ENCODE measurements around the gene PRSS23. TPM values are rescaled to one million over a fixed set of nuclear protein-coding genes. Genes with fewer than 3 reads are reported as not detected.

The PRSS23 gene
- total RNA-seq, 2 experiments from 2014 or later: not detected

DNA sequence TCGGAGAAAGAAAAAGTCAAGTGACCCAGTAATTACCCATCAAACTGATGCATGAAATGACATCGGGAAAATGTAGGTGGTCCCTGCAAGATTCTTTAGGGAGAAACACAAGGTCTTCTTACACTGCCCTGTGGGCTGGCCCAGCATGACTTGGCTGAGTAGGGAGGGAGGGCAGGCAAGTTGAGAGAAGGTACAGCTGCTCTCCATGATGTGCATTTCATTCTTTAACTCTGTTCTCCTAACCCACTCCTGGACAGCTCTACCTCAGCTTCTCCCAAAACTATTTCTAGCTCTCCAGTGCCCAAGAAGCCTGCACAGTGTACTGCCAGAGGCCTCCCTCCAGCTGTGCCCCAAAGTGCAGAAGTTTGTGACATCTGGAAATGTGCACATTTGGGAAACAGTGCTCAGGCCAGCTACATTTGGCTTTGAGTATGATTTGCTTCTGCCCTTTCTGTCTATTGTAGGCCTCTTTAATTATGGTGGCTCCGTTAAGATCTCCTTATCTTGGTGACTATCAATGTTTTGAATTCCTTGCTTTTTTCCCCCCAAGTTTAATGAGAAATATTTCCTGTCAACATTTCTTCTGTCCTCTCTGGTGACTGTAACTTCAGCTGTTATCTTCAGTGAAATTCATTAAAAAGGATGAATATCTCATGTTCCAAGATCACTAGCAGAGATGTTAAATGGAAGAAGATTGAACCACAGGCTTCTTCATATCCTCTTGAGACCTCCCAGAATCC lies 26.7 kb upstream of the PRSS23 start:
- intact Hi-C loops (cut with micrococcal nuclease; ENCODE audit: unreplicated experiment): no loop called here
- Histone ChIP-seq H3K4me2 (ENCODE audit: low read length) (no peak overlapping the region), H3K79me2 (ENCODE audit: insufficient read depth, low read depth, low read length) (no peaks in the 10 kb centered on the region), H4K20me1 (ENCODE audit: insufficient read depth, low read length) (no peaks in the 10 kb centered on the region), H3K4me1 (ENCODE audit: insufficient read depth, low read length, poor library complexity, severe bottlenecking) (no peaks in the 10 kb centered on the region), H3K9me2 (ENCODE audit: insufficient read depth, low read length) (no peaks in the 10 kb centered on the region), H3K4me3 (ENCODE audit: low read depth, low read length, poor library complexity, severe bottlenecking) (no peak overlapping the region), H3K27ac (ENCODE audit: low read depth, low read length, poor library complexity, severe bottlenecking) (no peak overlapping the region), H3K9me3 (ENCODE audit: low read length) (no peaks in the 10 kb centered on the region), H2AFZ (ENCODE audit: low read length) (no peak overlapping the region), H3K36me3 (ENCODE audit: insufficient read depth, low read length) (no peaks in the 10 kb centered on the region)
- ChIA-PET CTCF (ENCODE audit: unreplicated experiment) (no interaction called here), POLR2A (no interaction called here)
- DNase-seq (ENCODE audit: low spot score): no peak
- no TSS peak for BruUV-seq (replicated peaks)
- TF ChIP-seq, protein P1, sequence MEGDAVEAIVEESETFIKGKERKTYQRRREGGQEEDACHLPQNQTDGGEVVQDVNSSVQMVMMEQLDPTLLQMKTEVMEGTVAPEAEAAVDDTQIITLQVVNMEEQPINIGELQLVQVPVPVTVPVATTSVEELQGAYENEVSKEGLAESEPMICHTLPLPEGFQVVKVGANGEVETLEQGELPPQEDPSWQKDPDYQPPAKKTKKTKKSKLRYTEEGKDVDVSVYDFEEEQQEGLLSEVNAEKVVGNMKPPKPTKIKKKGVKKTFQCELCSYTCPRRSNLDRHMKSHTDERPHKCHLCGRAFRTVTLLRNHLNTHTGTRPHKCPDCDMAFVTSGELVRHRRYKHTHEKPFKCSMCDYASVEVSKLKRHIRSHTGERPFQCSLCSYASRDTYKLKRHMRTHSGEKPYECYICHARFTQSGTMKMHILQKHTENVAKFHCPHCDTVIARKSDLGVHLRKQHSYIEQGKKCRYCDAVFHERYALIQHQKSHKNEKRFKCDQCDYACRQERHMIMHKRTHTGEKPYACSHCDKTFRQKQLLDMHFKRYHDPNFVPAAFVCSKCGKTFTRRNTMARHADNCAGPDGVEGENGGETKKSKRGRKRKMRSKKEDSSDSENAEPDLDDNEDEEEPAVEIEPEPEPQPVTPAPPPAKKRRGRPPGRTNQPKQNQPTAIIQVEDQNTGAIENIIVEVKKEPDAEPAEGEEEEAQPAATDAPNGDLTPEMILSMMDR (conservative IDR thresholded peaks at IDR 0.05; ENCODE audit: low read length): no peak
- TF ChIP-seq EZH2phosphoT487 (IDR thresholded peaks at IDR 0.05; ENCODE audit: borderline replicate concordance, low read depth, low read length): no peak

DNA sequence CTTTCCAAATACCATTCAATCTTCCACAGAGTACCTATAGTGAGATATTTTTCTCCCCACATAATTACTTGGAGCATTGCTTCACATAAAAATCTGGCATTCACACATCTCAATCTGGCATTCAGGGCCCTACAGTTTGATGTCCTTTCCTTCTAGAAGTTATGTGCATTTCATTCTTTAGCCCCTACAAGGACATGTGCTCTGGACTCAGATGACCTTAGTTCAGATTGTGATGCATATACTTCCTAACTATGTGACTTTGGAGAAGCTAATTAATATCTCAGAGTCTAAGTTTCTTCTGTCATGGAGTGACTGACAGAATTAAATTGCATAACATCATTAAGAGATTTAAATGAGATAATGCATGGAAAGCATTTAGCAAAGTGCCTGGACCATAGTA lies 25.9 kb upstream of the PRSS23 start:
- Histone ChIP-seq H3K79me2 (ENCODE audit: insufficient read depth, low read depth, low read length) (no peaks in the 10 kb centered on the region), H3K9me3 (ENCODE audit: low read length) (no peaks in the 10 kb centered on the region), H3K4me1 (ENCODE audit: insufficient read depth, low read length, poor library complexity, severe bottlenecking) (no peaks in the 10 kb centered on the region), H3K36me3 (ENCODE audit: insufficient read depth, low read length) (no peaks in the 10 kb centered on the region), H3K4me3 (ENCODE audit: low read depth, low read length, poor library complexity, severe bottlenecking) (no peak overlapping the region), H3K4me2 (ENCODE audit: low read length) (no peak overlapping the region), H3K9me2 (ENCODE audit: insufficient read depth, low read length) (no peaks in the 10 kb centered on the region), H4K20me1 (ENCODE audit: insufficient read depth, low read length) (no peaks in the 10 kb centered on the region), H2AFZ (ENCODE audit: low read length) (no peak overlapping the region), H3K27ac (ENCODE audit: low read depth, low read length, poor library complexity, severe bottlenecking) (no peak overlapping the region)
- intact Hi-C loops (cut with micrococcal nuclease; ENCODE audit: unreplicated experiment): no loop called here
- no TSS peak for BruUV-seq (replicated peaks)
- TF ChIP-seq, protein P1 (conservative IDR thresholded peaks at IDR 0.05; ENCODE audit: low read length): no peak
- TF ChIP-seq EZH2phosphoT487 (IDR thresholded peaks at IDR 0.05; ENCODE audit: borderline replicate concordance, low read depth, low read length): no peak
- POLR2A ChIA-PET: no interaction called here
- CTCF ChIA-PET (ENCODE audit: unreplicated experiment): no interaction called here
- DNase-seq (ENCODE audit: low spot score): no peak

DNA sequence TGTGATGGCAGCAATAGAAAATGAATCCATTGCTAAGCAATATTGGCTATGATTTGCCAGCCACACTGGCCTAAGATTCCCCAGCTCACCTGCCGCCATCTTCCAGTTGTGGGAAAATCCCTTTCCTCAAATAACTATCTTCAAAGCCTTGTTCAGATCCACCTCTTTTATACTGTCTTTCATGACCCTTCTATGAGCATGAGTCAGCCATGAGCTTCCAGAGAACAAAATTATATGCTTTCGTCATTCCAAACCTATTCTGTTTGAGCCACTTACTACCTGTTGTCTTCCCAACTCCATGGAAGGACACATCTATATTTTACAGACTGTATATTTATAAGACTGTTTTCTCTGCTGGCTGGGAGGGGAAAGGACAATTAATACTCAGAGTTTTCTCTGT lies 25.0 kb upstream of the PRSS23 start:
- Histone ChIP-seq H3K79me2 (ENCODE audit: insufficient read depth, low read depth, low read length) (no peaks in the 10 kb centered on the region), H2AFZ (ENCODE audit: low read length) (no peak overlapping the region), H4K20me1 (ENCODE audit: insufficient read depth, low read length) (no peaks in the 10 kb centered on the region), H3K9me3 (ENCODE audit: low read length) (no peaks in the 10 kb centered on the region), H3K4me1 (ENCODE audit: insufficient read depth, low read length, poor library complexity, severe bottlenecking) (no peaks in the 10 kb centered on the region), H3K4me2 (ENCODE audit: low read length) (no peak overlapping the region), H3K4me3 (ENCODE audit: low read depth, low read length, poor library complexity, severe bottlenecking) (no peak overlapping the region), H3K27ac (ENCODE audit: low read depth, low read length, poor library complexity, severe bottlenecking) (no peak overlapping the region), H3K9me2 (ENCODE audit: insufficient read depth, low read length) (no peaks in the 10 kb centered on the region), H3K36me3 (ENCODE audit: insufficient read depth, low read length) (no peaks in the 10 kb centered on the region)
- TF ChIP-seq, protein P1 (conservative IDR thresholded peaks at IDR 0.05; ENCODE audit: low read length): no peak
- TF ChIP-seq EZH2phosphoT487 (IDR thresholded peaks at IDR 0.05; ENCODE audit: borderline replicate concordance, low read depth, low read length): no peak
- no TSS peak for BruUV-seq (replicated peaks)
- intact Hi-C loops (cut with micrococcal nuclease; ENCODE audit: unreplicated experiment): no loop called here
- POLR2A ChIA-PET: interaction anchor here (0.6 to 0.7 kb wide), 2 partner anchors 345 to 1612 kb away, joined by 3 to 4 read pairs; no protein-coding TSS in a partner anchor
- DNase-seq (ENCODE audit: low spot score): no peak
- CTCF ChIA-PET (ENCODE audit: unreplicated experiment): no interaction called here
